Activated T-helper 1 cell treated with Interleukin-2 at 50 U/mL for 16 hours (primary cell): ENCODE results near the gene ZBTB22.
"Not testable (repeated sequence)": the region's sequence is repeated elsewhere in the genome, so short reads cannot be mapped to it uniquely, and the experiment has no call there.

Source experiments
- DNase-seq: peaks from one replicate; pipeline ENCODE4 v3.0.0-alpha.2; 2020; ENCODE audit warnings: low read depth

ZBTB22 gene

DNA sequence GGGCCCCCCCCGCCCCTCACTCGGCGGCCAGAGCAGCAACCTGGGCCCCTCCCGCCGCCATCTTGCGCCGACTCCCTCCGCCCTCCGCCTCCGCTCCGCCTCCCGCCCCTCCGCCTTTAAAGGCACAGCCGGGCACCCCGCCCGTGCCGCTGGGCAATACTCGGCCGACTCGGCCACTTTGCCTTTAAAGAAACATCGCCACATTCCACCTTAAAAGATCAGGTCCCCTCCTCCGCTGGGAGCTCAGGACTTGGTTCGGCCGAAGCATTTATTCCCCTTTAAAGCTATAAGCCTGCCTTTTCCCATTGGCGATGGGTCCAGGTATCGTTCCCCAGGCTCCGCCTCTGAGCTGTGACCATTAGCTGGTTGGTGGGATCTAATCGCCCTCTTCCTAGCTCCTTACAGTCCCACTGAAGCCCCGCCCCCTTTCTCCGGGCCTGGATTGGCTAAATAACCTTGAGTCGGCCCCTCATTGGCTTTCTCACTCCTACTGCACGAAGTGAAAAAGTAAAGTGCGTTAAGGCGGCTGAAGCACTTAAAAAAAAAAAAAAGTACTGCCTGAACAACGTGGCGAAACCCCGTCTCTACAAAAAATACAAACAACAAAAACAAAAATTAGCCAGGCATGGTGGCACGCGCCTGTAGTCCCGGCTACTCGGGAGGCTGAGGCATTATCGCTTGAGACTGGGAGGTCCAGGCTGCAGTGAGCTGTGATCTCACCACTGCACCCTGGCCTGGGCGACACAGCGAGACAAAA, at the start of gene ZBTB22:
TSS of gene ZBTB22 (minus strand) at position 76 of the 757 bp plus-strand sequence. CDS start 828 bp downstream, outside the sequence.
- peak; percentile 88 for DNase-seq

GRCh38 chr6:33367009-33367714, 49.6 kb upstream of the ZBTB22 start:
- no peak for DNase-seq

DNA sequence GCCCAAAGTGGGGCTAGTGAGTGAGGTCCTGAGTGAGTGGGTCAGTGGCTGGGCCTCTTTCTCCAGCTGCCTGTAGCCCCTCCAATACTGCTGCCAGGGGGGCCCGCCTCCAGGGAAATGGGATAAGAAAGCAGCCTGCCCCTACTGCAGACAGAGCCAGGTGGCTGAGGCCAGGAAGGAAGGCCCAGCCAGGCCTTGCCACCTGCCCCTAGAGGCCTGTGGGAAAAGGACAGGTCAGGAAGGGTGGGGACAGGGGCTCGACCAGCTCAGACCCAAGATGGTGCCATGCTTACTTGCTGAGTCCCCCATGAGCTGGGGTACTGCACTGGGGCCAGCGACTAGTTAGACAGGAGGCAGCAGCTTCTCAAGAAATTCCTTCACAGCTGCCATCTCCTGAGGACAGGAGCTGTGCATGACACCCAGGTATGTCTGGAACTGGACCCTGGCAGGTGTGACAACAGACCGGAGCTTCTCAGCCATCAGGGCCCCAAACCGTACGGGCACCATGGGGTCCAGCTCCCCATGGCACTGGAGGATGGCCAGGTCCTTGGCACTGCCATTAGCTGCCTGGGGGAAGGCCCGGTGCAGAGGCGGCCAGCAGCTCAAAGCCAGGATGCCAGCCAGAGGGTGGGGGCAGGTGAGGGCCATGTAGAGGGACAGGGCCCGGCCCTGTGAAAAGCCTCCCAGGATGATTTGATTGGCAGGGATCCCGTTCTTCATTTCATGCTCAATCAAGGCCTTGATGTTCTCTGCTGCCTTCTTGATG, 47.8 kb upstream of the ZBTB22 start:
- not testable (repeated sequence) for DNase-seq

- not testable (repeated sequence) for DNase-seq
These were observed 47.1 kb upstream of the ZBTB22 start for GRCh38 chr6:33364475-33365205.

GRCh38 chr6:33363486-33363885, 45.9 kb upstream of the ZBTB22 start:
- not testable (repeated sequence) for DNase-seq

DNA sequence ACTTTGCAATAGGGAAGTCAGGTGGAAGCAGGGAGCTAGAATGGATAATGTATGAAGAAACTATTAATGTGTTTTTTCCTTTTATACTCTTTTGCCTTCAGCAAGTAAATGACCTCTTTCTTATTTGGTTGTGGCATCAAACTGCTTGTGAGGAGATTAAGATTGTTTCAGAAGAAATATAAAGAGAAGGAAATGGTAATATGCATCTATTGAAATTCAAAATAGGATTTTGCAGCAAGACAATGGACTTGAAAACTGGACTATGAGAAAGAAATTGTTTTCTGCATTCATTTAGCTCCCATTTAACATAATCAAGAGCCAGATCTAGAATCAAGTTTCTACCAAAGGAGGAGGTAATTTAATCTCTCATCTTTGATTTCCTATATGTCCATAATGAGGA, 41.8 kb upstream of the ZBTB22 start:
- DNase-seq = no peak

GRCh38 chr6:33357160-33357871, 39.8 kb upstream of the ZBTB22 start:
- not testable (repeated sequence) for DNase-seq

GRCh38 chr6:33356295-33356694, 38.8 kb upstream of the ZBTB22 start:
- DNase-seq = no peak

DNA sequence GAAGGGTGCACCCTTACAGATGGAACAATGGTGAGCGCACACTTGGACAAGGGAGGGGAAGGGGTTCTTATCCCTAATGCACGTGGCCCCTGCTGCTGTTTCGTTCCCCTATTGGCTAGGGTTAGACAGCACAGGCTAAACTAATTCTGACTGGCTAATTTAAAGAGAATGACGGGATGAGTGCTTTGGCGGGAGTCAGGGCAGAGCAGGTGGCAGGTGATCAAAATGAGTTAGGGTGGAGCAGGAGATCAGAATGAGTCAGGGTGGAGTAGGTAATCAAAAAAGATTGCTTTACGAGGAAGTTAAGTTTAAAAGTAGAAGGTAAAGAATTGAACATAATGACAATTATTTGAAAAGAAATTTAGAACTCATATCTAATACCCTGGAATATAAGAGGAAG, 38.3 kb upstream of the ZBTB22 start:
- not testable (repeated sequence) for DNase-seq

- no peak for DNase-seq
These were observed 30.3 kb upstream of the ZBTB22 start for GRCh38 chr6:33347816-33348215.

DNA sequence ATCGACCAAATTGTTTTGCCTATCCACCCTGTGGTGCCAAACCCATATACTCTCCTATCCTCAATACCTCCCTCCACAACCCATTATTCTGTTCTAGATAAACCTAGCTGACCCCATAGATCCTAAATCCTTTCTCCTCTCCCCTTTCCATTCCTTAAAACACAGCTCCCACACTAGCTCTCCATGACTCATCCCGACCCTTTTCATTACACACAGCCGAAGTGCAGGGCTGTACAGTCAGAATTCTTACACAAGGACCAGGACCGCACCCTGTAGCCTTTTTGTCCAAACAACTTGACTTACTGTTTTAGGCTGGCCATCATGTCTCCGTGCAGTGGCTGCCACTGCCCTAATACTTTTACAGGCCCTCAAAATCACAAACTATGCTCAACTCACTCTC, 29.4 kb upstream of the ZBTB22 start:
- DNase-seq = not testable (repeated sequence)

- DNase-seq = peak; percentile 45
These were observed 27.5 kb upstream of the ZBTB22 start for GRCh38 chr6:33344701-33345697.

GRCh38 chr6:33343953-33344611, 26.5 kb upstream of the ZBTB22 start:
- peak; percentile 41 for DNase-seq

DNA sequence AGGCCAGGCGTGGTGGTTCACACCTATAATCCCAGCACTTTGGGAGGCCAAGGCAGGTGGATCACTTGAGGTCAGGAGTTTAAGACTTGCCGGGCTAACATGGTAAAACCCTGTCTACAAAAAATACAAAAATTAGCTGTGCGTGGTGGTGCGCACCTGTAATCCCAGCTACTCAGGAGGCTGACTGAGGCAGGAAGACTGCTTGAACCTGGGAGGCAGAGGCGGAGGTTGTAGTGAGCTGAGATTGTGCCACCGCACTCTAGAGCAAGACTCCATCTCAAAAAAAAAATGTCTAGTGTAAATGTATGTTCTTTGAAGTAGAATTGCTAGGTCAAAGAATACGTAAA, 26.0 kb upstream of the ZBTB22 start:
- not testable (repeated sequence) for DNase-seq

DNA sequence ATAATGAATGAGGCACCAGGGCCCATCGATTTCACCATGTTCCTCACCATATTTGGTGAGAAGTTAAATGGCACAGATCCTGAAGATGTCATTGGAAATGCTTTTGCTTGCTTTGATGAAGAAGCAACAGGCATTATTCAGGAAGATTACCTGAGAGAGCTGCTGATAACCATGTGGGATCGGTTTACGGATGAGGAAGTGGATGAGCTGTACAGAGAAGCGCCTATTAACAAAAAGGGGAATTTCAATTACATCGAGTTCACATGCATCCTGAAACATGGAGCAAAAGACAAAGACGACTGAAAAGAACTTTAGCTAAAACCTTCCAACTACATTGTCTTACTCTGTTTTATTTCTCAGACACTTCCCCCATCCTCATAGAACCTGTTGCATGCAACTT, 21.6 kb upstream of the ZBTB22 start:
- DNase-seq = no peak

DNA sequence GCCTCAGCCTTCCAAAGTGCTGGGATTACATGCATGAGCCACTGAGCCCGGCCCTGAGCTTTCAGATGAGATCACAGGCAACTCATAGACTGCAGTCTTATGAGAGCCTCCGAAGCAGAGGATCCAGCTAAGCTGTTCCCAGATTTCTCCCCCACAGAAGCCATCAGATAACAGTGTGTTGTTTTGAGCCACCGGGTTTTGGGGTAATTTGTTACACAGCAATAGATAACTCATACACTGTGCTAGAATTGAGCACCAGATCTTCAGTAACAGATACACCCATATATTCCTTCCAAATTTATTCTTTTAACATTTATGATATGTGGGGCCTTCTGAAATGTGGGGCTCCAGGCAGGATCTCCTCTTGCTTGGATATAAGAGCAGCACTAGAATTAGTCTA, 19.0 kb upstream of the ZBTB22 start:
- DNase-seq = no peak

GRCh38 chr6:33335916-33336315, 18.4 kb upstream of the ZBTB22 start:
- DNase-seq = no peak

- DNase-seq = no peak
These were observed 16.1 kb upstream of the ZBTB22 start for GRCh38 chr6:33333666-33334065.

- DNase-seq = no peak
These were observed 13.2 kb upstream of the ZBTB22 start for GRCh38 chr6:33330736-33331135.

DNA sequence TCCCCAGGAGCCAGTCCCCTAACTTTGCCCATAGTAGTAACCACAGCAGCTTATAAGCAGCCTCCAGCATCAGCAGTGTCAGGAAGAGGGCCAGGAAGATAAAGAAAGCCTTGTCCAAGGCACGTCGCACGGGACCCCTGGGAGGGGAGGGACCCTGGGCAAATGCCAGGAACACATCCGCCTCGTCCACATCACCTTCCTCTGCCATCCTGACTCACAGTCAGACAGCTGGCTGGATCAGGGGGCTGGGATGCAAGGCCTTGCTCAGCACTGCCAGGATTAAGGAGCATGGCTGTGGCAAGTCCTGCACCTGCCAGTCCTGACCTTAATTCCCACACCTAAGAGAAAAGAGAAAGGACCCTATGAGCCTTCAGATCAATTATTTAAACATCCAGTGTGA, 11.5 kb upstream of the ZBTB22 start:
- DNase-seq = no peak
